GM12892 (cell line): ENCODE results near the gene HDGF.

Experiments used
- DNase-seq: peaks from one replicate; pipeline ENCODE4 v3.0.0; 2011; ENCODE audit not compliant: insufficient read length
- FAIRE-seq: peaks from 2 replicates; lab custom pipeline; 2011; peaks lifted over from hg19 to GRCh38; lab: Jason Lieb, UNC
- POLR2A ChIP-seq: IDR thresholded peaks from 2 replicates; pipeline ENCODE4 v1.6.1; 2011; ENCODE audit warnings: low read depth, low read length, control low read depth
- POLR2AphosphoS5 ChIP-seq: IDR thresholded peaks from 2 replicates; pipeline ENCODE4 v1.6.1; 2011; ENCODE audit warnings: low read depth, low read length, control low read depth
- TAF1 ChIP-seq: IDR thresholded peaks from 2 replicates; pipeline ENCODE4 v1.6.1; 2011; ENCODE audit warnings: low read depth, mild to moderate bottlenecking, control low read depth, low read length, borderline replicate concordance

Gene HDGF

GRCh38 chr1:156743367-156744302 is 7.8 kb downstream of the HDGF start:
- DNase-seq (no peak), FAIRE-seq (no peak)
- no peak for TF ChIP-seq TAF1
- no peak for TF ChIP-seq POLR2AphosphoS5
- TF ChIP-seq POLR2A = no peak

- FAIRE-seq (no peak), DNase-seq (no peak)
- no peak for TF ChIP-seq TAF1
- no peak for TF ChIP-seq POLR2AphosphoS5
- TF ChIP-seq POLR2A = no peak
Measured at GRCh38 chr1:156742801-156743200, 8.7 kb downstream of the HDGF start.

GRCh38 chr1:156742017-156742416 is 9.5 kb downstream of the HDGF start:
- no peak for TF ChIP-seq TAF1
- no peak for TF ChIP-seq POLR2AphosphoS5
- TF ChIP-seq POLR2A = no peak
- no peak for DNase-seq
- no peak for FAIRE-seq

- DNase-seq (no peak), FAIRE-seq (no peak)
- TF ChIP-seq TAF1 (no peak), POLR2AphosphoS5 (no peak), POLR2A (no peak)
Measured at GRCh38 chr1:156741481-156741983, 9.9 kb downstream of the HDGF start.

- 0 out of 2 replicates have a peak, but pooled peaks have one; percentile 31 for TF ChIP-seq TAF1
- TF ChIP-seq POLR2AphosphoS5 = peak; percentile 65; the same call in 1 of the 2 replicates
- TF ChIP-seq POLR2A = peak; percentile 78
- DNase-seq (peak; percentile 89), FAIRE-seq (peak; percentile 99)
Measured at GRCh38 chr1:156740741-156741480, 10.6 kb downstream of the HDGF start, which contains the start of gene MRPL24. Gene MRPL24 (minus strand): TSS chr1:156741088. CDS start chr1:156738704, 2,384 bp downstream.

- no peak for FAIRE-seq
Measured at GRCh38 chr1:156740237-156740740, 11.2 kb downstream of the HDGF start.

GRCh38 chr1:156738916-156739315 is 12.6 kb downstream of the HDGF start:
- no peak for TF ChIP-seq POLR2AphosphoS5
- TF ChIP-seq POLR2A = no peak
- no peak for TF ChIP-seq TAF1
- no peak for DNase-seq
- FAIRE-seq = no peak

More at GRCh38 chr1:156740237-156740740, 11.2 kb downstream of the HDGF start:
- TF ChIP-seq POLR2A (no peak), POLR2AphosphoS5 (no peak), TAF1 (no peak)
- DNase-seq = no peak

- FAIRE-seq = no peak
- DNase-seq = no peak
- TF ChIP-seq TAF1 (no peak), POLR2AphosphoS5 (no peak), POLR2A (no peak)
Measured at GRCh38 chr1:156738407-156738806, 13.1 kb downstream of the HDGF start.

- TF ChIP-seq POLR2A (no peak), TAF1 (no peak), POLR2AphosphoS5 (no peak)
- FAIRE-seq (no peak), DNase-seq (no peak)
Measured at GRCh38 chr1:156733989-156734584, 17.4 kb downstream of the HDGF start.

- TF ChIP-seq POLR2A (peak; percentile 93), TAF1 (no peak), POLR2AphosphoS5 (peak; percentile 88)
- peak; percentile 86 for DNase-seq
- FAIRE-seq = peak; percentile 94
Measured at GRCh38 chr1:156728599-156729462, 22.6 kb downstream of the HDGF start, which contains the start of gene ISG20L2. Gene ISG20L2 (minus strand): TSS chr1:156728766. CDS start chr1:156727652, 1,114 bp downstream.
